ENCODE results near the gene NOXRED1.

NOXRED1 gene

GRCh38 chr14:77377502-77377844 is 45.9 kb downstream of the NOXRED1 start:
- DNase-seq (ENCODE audit: low spot score) = no peak
- Mint-ChIP-seq H3K27me3 (ENCODE audit: low read depth) (peaks cover 6% of the 10 kb centered on the region), H3K27ac (no peak overlapping the region), H3K9me3 (peaks cover 4% of the 10 kb centered on the region), H3K4me3 (no peak overlapping the region), H3K36me3 (ENCODE audit: low read depth) (peaks cover 27% of the 10 kb centered on the region), H3K4me1 (ENCODE audit: low read depth) (peaks cover 28% of the 10 kb centered on the region)

DNA sequence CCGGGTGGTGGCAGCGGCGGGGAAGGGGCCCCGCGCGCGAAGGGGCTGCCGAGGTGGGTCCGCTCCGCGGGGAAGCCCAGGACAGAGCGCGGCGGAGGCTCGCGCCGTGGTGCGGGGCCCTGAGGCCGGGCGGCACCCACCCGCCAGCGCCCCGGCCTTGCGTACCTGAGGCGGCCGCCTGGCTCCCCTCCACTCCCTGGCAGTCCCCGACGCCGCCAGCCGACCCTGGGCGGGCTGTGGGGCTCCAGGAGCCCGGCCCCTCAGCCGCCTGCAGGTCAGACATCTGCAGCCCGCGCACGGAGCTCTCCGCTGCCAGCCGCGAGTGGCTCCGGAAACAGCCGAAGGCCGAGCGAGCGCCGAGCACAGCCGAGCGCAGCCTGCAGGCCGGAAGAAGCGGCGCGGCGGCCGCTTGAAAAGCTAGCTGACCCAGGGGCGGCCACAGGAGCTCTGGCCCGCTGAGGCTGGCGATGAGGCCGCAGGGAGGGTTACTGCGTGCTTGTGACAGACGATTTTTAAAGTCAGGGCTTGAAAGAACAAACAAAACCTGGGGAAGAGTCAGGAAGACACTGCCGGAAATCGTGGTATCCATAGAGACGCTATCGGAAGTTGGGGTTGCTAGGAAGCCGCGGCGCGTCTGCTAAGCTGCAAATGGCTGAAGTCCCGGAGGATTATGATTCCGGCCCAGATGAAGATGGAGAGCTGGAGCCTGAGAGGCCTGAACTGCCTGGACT is 46.4 kb downstream of the NOXRED1 start, which contains the start of the genes SAMD15 and TMED8:
Gene SAMD15, plus strand, starts transcription at position 609 of the 731 bp plus-strand sequence. Its CDS starts 40 bp downstream, at position 649.
Gene TMED8, minus strand, starts transcription at position 324 of the 731 bp plus-strand sequence. Its CDS starts 41 bp downstream, at position 283.
- peak; percentile 82 for DNase-seq (ENCODE audit: low spot score)
- Mint-ChIP-seq H3K9me3 (peaks cover 4% of the 10 kb centered on the region), H3K36me3 (ENCODE audit: low read depth) (peaks cover 28% of the 10 kb centered on the region), H3K4me3 (peak within 1 kb of the TSS; percentile 90), H3K27ac (peak within 1 kb of the TSS; percentile 91), H3K27me3 (ENCODE audit: low read depth) (peaks cover 6% of the 10 kb centered on the region), H3K4me1 (ENCODE audit: low read depth) (peaks cover 31% of the 10 kb centered on the region)

- Mint-ChIP-seq H3K4me3 (peak overlapping the region; percentile 90), H3K27ac (peak overlapping the region; percentile 91), H3K36me3 (ENCODE audit: low read depth) (peaks cover 28% of the 10 kb centered on the region), H3K9me3 (peaks cover 4% of the 10 kb centered on the region), H3K4me1 (ENCODE audit: low read depth) (peaks cover 33% of the 10 kb centered on the region), H3K27me3 (ENCODE audit: low read depth) (peaks cover 6% of the 10 kb centered on the region)
- peak; percentile 30 for DNase-seq (ENCODE audit: low spot score)
Observed at GRCh38 chr14:77375973-77376770, 47.2 kb downstream of the NOXRED1 start.

GRCh38 chr14:77375164-77375950 is 48.0 kb downstream of the NOXRED1 start:
- no peak for DNase-seq (ENCODE audit: low spot score)
- Mint-ChIP-seq H3K4me1 (ENCODE audit: low read depth) (peaks cover 33% of the 10 kb centered on the region), H3K9me3 (peaks cover 4% of the 10 kb centered on the region), H3K27ac (peak overlapping the region; percentile 91), H3K4me3 (peak overlapping the region; percentile 90), H3K27me3 (ENCODE audit: low read depth) (peaks cover 2% of the 10 kb centered on the region), H3K36me3 (ENCODE audit: low read depth) (peaks cover 28% of the 10 kb centered on the region)

- peak overlapping the region; percentile 31 for H3K27ac Mint-ChIP-seq
- no peak for DNase-seq (ENCODE audit: low spot score)
Observed at GRCh38 chr14:77372304-77372841, 51.0 kb downstream of the NOXRED1 start.

DNA sequence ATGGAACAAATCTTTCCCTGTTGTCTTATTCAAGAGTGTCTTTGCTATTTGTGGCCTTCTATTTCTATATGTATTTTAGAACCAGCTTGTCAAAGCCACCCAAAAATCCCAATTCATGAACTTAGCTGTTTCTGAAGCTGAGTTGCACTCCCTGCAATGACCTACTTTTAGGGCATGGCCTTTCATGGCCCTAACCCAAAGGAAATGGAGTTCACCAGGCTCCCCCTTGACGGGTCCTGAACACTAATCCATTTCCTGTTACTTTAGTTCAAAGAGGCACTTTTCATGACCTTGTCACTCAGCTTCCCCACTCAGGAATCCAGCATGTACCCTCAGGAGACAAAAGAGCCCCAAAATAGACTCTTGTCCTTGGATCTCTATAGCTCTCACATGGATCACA is 54.0 kb downstream of the NOXRED1 start:
- Mint-ChIP-seq H3K36me3 (ENCODE audit: low read depth) (peaks cover 17% of the 10 kb centered on the region), H3K9me3 (peaks cover 4% of the 10 kb centered on the region), H3K4me3 (no peak overlapping the region), H3K4me1 (ENCODE audit: low read depth) (peaks cover 27% of the 10 kb centered on the region), H3K27ac (peak overlapping the region; percentile 6), H3K27me3 (ENCODE audit: low read depth) (no peaks in the 10 kb centered on the region)
- DNase-seq (ENCODE audit: low spot score) = no peak

More at GRCh38 chr14:77372304-77372841, 51.0 kb downstream of the NOXRED1 start:
- H3K4me3 Mint-ChIP-seq = peak overlapping the region; percentile 33
- H3K9me3 Mint-ChIP-seq = peaks cover 4% of the 10 kb centered on the region
- H3K4me1 Mint-ChIP-seq (ENCODE audit: low read depth) = peaks cover 44% of the 10 kb centered on the region
- H3K27me3 Mint-ChIP-seq (ENCODE audit: low read depth) = no peaks in the 10 kb centered on the region
- H3K36me3 Mint-ChIP-seq (ENCODE audit: low read depth) = peaks cover 28% of the 10 kb centered on the region

DNA sequence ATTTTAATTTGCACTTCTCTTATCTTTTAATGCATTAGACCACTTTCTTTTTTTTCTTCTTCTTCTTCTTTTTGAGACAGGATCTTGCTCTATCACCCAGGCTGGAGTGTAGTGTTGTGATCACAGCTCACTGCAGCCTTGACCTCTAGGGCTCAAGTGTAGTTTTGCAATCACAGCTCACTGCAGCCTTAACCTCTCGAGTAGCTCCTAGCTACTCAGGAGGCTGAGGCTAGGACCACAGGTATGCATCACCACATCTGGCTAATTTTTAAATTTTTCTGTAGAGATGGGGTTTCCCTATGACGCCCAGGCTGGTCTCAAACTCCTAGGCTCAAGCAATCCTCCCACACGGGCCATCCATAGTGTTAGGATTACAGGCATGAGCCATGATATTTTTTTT is 59.2 kb downstream of the NOXRED1 start:
- Mint-ChIP-seq H3K9me3 (no peaks in the 10 kb centered on the region), H3K27ac (no peak overlapping the region), H3K27me3 (ENCODE audit: low read depth) (no peaks in the 10 kb centered on the region), H3K36me3 (ENCODE audit: low read depth) (no peaks in the 10 kb centered on the region), H3K4me3 (no peak overlapping the region), H3K4me1 (ENCODE audit: low read depth) (peaks cover 6% of the 10 kb centered on the region)
- DNase-seq (ENCODE audit: low spot score) = no peak

DNA sequence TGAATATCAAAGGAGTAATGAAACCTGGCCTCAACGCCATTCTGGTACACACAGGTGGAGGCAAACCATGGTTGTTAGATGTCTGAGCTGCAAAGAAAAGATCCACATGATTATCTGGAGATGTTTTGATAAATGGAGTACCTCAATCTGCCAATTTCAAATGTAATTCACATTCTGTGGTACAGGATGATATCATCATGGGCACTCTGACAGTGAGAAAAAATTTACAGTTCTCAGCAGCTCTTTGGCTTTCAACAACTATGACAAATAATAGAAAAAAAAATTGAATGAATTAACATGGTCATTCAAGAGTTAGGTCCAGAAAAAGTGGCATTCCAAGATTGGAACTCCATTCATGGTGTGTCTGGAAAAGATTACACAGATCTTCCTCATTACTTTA is 63.7 kb downstream of the NOXRED1 start:
- H3K27me3 Mint-ChIP-seq (ENCODE audit: low read depth) = no peaks in the 10 kb centered on the region
- H3K4me1 Mint-ChIP-seq (ENCODE audit: low read depth) = peaks cover 3% of the 10 kb centered on the region
- no peak overlapping the region for H3K27ac Mint-ChIP-seq
- no peaks in the 10 kb centered on the region for H3K9me3 Mint-ChIP-seq
- DNase-seq (ENCODE audit: low spot score) = no peak
- no peaks in the 10 kb centered on the region for H3K36me3 Mint-ChIP-seq (ENCODE audit: low read depth)
- no peak overlapping the region for H3K4me3 Mint-ChIP-seq

- H3K9me3 Mint-ChIP-seq = no peaks in the 10 kb centered on the region
- H3K27ac Mint-ChIP-seq = no peak overlapping the region
Observed at GRCh38 chr14:77356899-77357298, 66.4 kb downstream of the NOXRED1 start.

GRCh38 chr14:77355811-77356210 is 67.5 kb downstream of the NOXRED1 start:
- no peak overlapping the region for H3K4me3 Mint-ChIP-seq
- H3K27ac Mint-ChIP-seq = no peak overlapping the region
- no peak for DNase-seq (ENCODE audit: low spot score)
- no peaks in the 10 kb centered on the region for H3K9me3 Mint-ChIP-seq
- peaks cover 3% of the 10 kb centered on the region for H3K4me1 Mint-ChIP-seq (ENCODE audit: low read depth)
- no peaks in the 10 kb centered on the region for H3K27me3 Mint-ChIP-seq (ENCODE audit: low read depth)
- H3K36me3 Mint-ChIP-seq (ENCODE audit: low read depth) = peaks cover 3% of the 10 kb centered on the region

More at GRCh38 chr14:77356899-77357298, 66.4 kb downstream of the NOXRED1 start:
- H3K4me3 Mint-ChIP-seq = no peak overlapping the region
- no peak for DNase-seq (ENCODE audit: low spot score)
- no peaks in the 10 kb centered on the region for H3K27me3 Mint-ChIP-seq (ENCODE audit: low read depth)
- H3K36me3 Mint-ChIP-seq (ENCODE audit: low read depth) = no peaks in the 10 kb centered on the region
- H3K4me1 Mint-ChIP-seq (ENCODE audit: low read depth) = peaks cover 3% of the 10 kb centered on the region

DNA sequence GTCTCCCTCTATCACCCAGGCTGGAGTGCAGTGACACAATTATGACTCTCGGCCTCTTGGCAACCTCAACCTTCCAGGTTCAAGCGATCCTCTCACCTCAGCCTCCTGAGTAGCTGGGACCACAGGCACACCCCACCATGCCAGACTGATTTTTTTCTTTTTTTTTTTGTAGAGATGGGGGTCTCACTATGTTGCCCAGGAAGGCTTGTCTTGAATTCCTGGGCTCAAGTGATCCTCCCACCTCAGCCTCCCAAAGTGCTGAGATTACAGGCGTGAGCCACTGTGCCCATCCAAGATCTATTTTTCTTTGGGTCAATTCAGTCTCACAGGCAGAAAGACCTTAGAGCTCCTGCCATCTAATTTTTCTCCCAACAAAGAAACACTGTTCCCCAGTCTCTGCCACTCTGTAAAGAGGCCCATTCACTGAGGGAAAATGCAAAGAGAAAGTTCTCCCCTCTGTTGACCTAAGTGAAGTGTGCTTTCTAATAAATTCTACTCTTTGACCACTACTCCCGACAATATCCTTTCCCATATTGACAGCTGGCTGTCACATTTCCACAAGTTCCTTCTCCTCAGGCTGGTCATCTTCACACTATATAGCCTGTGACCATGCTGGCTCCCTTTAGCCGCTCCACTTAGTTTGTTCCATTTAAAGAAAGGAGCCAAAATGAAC is 69.7 kb downstream of the NOXRED1 start:
- Mint-ChIP-seq H3K9me3 (no peaks in the 10 kb centered on the region), H3K4me3 (no peak overlapping the region), H3K27ac (no peak overlapping the region), H3K27me3 (ENCODE audit: low read depth) (no peaks in the 10 kb centered on the region), H3K36me3 (ENCODE audit: low read depth) (peaks cover 3% of the 10 kb centered on the region), H3K4me1 (ENCODE audit: low read depth) (no peaks in the 10 kb centered on the region)
- no peak for DNase-seq (ENCODE audit: low spot score)

DNA sequence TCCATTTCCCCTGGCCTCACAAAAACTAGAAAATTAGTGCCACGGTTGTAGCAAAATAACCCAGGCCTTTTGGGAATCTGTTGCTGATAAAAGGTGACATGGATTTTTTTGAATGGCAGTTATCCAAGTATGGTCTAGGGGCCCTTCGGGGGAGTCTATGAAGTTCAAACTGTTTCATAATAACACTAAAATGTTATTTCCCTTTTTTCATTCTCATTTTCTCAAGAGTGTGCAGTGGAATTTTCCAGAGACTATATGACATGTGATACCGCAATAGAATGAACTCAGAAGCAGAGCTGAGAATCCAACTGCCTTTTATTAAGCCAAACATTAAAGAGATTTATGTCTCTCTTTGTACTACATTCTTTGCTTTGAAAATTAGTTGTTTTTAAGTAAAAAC is 75.6 kb downstream of the NOXRED1 start:
- Mint-ChIP-seq H3K4me3 (no peak overlapping the region), H3K27me3 (ENCODE audit: low read depth) (no peaks in the 10 kb centered on the region), H3K9me3 (no peaks in the 10 kb centered on the region), H3K36me3 (ENCODE audit: low read depth) (peaks cover 8% of the 10 kb centered on the region), H3K4me1 (ENCODE audit: low read depth) (no peaks in the 10 kb centered on the region), H3K27ac (no peak overlapping the region)
- no peak for DNase-seq (ENCODE audit: low spot score)

DNA sequence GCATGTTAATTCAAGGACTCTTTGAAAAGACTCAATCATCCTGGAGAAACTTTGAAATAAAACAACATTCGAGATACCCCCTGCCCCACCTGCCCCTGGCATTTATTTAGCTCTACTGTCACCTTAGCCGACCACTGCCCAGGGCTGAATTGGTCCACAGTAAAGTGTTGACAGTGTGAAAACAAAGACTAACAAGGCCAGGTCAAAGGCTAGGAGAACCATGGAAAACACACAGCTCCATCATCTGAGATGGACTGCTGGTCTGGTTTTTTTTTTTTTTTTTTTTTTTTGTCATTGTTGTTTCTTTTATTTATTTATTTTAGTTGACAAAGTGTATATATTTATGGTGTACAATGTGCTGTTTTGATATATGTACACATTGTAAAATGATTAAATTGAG is 76.8 kb downstream of the NOXRED1 start:
- Mint-ChIP-seq H3K27ac (no peak overlapping the region), H3K36me3 (ENCODE audit: low read depth) (peaks cover 7% of the 10 kb centered on the region), H3K9me3 (no peaks in the 10 kb centered on the region), H3K4me3 (no peak overlapping the region), H3K27me3 (ENCODE audit: low read depth) (no peaks in the 10 kb centered on the region), H3K4me1 (ENCODE audit: low read depth) (no peaks in the 10 kb centered on the region)
- no peak for DNase-seq (ENCODE audit: low spot score)

All from T-helper 2 cell treated with Interferon-gamma antibody and Interleukin-4, amounts not matched to agents 5 μg/mL and 100 μg/mL, for 36 hours (primary cell).